Breast epithelium (tissue), 4 donors: ENCODE data around the gene SRCAP. TPM values are rescaled to one million over a fixed set of nuclear protein-coding genes. Genes with fewer than 3 reads are reported as not detected.

ENCODE experiments used
- DNase-seq, 2 donors: peaks; one replicate each; pipeline ENCODE4 v3.0.0-alpha.2; 2019; ENCODE audit warnings: low spot score in 2 of 2
- H3K27ac ChIP-seq, 2 donors: fragments of 200-600 bp; sonication (generic) in 1 of 2; one replicate each; pipeline ENCODE4 v1.5.1; 2016 to 2019; ENCODE audit warnings: mild to moderate bottlenecking in 1 of 2
- H3K27me3 ChIP-seq, 2 donors: fragments of 200-600 bp; sonication (generic) in 1 of 2; one replicate each; pipeline versions ENCODE4 v1.5.1 to v1.6.0; 2017 to 2019; ENCODE audit warnings: control low read depth in 1 of 2, mild to moderate bottlenecking in 1 of 2
- H3K36me3 ChIP-seq: fragments of 200-600 bp; one replicate; pipeline ENCODE4 v1.5.1; 2019
- H3K4me1 ChIP-seq, 2 donors: fragments of 200-600 bp; sonication (generic); one replicate each; pipeline ENCODE4 v1.5.1; 2016 to 2019; ENCODE audit warnings: control low read depth in 1 of 2
- H3K4me3 ChIP-seq, 3 donors: fragments of 200-600 bp; sonication (generic); 1 replicate in 2 of 3; 2 replicates in 1 of 3; pipeline ENCODE4 v1.5.1; 2016 to 2019; ENCODE audit warnings: mild to moderate bottlenecking in 3 of 3, moderate library complexity in 2 of 3
- H3K9me3 ChIP-seq, 2 donors: fragments of 200-600 bp; sonication (generic) in 1 of 2; one replicate each; pipeline ENCODE4 v1.5.1; 2016 to 2019; ENCODE audit warnings: control low read depth in 1 of 2
- CTCF ChIP-seq, 3 donors: fragments of 450-650 bp; IDR thresholded peaks; one replicate each; pipeline ENCODE4 v1.5.1; 2016 to 2017; ENCODE audit warnings: antibody characterized with exemption in 3 of 3, mild to moderate bottlenecking in 3 of 3, moderate library complexity in 3 of 3
- POLR2A ChIP-seq: fragments of 450-650 bp; IDR thresholded peaks from one replicate; pipeline ENCODE4 v1.6.1; 2016; ENCODE audit warnings: antibody characterized with exemption, mild to moderate bottlenecking, moderate library complexity
- POLR2AphosphoS5 ChIP-seq, 3 donors: sonication (generic); formaldehyde crosslinking; IDR thresholded peaks; one replicate each; pipeline ENCODE4 v1.6.1; 2017; ENCODE audit warnings: antibody characterized with exemption in 3 of 3
- intact Hi-C: fragments of 100-400 bp; cut with DNase I; formaldehyde crosslinking; loops from one replicate; pipeline ENCODE4 v1.15.1; 2023; ENCODE audit warnings: low total_unique reads
- total RNA-seq, 3 donors: library from RNA; depleted of rRNA; stranded (reverse); fragments of >200 nt; gene quantifications; one replicate each; pipeline ENCODE4 v1.1.0, GENCODE V29; 2016

The SRCAP gene
- total RNA-seq, 3 donors from 2014 or later: 19.0 to 24.9 (median 20.8) TPM

- Histone ChIP-seq H3K27me3 (no peaks in the 10 kb centered on the region), H3K4me1 (peaks cover 0 to 1% of the 10 kb centered on the region in 2 donors), H3K27ac (peak overlapping the region; percentile 91 to 93)
These were observed 47.0 kb upstream of the SRCAP start for GRCh38 chr16:30652005-30652296.

GRCh38 chr16:30652718-30653117 lies 46.3 kb upstream of the SRCAP start:
- H3K27me3 ChIP-seq: no peaks in the 10 kb centered on the region
- H3K4me1 ChIP-seq: peaks cover 0 to 5% of the 10 kb centered on the region in 2 donors
- H3K9me3 ChIP-seq: no peaks in the 10 kb centered on the region
- H3K36me3 ChIP-seq: no peaks in the 10 kb centered on the region
- H3K27ac ChIP-seq: peak overlapping the region; percentile 36
- H3K4me3 ChIP-seq: no peak overlapping the region
- intact Hi-C loops: no loop called here
- TF ChIP-seq POLR2A (no peak), CTCF (IDR thresholded peaks at IDR 0.05) (no peak), POLR2AphosphoS5 (IDR thresholded peaks at IDR 0.05) (no peak)
- no peak for DNase-seq

More at GRCh38 chr16:30652005-30652296, 47.0 kb upstream of the SRCAP start:
- no peaks in the 10 kb centered on the region for H3K9me3 ChIP-seq
- intact Hi-C loops: no loop called here
- H3K4me3 ChIP-seq: peak overlapping the region; percentile 74 to 88 (median 84)
- no peak for DNase-seq
- no peak for TF ChIP-seq POLR2A
- no peak for TF ChIP-seq CTCF (IDR thresholded peaks at IDR 0.05)
- no peak for TF ChIP-seq POLR2AphosphoS5 (IDR thresholded peaks at IDR 0.05)
- no peaks in the 10 kb centered on the region for H3K36me3 ChIP-seq

GRCh38 chr16:30654856-30655255 lies 44.1 kb upstream of the SRCAP start:
- DNase-seq: no peak
- Histone ChIP-seq H3K4me3 (no peak overlapping the region), H3K27ac (no peak overlapping the region), H3K36me3 (no peaks in the 10 kb centered on the region), H3K4me1 (peaks cover 0 to 5% of the 10 kb centered on the region in 2 donors), H3K27me3 (no peaks in the 10 kb centered on the region), H3K9me3 (no peaks in the 10 kb centered on the region)
- intact Hi-C loops: loop anchor here (1.0 kb wide), 1 partner anchor 40 kb away; no protein-coding TSS in a partner anchor
- TF ChIP-seq POLR2AphosphoS5 (IDR thresholded peaks at IDR 0.05) (no peak), POLR2A (no peak), CTCF (IDR thresholded peaks at IDR 0.05) (no peak)

GRCh38 chr16:30655815-30656347 lies 43.1 kb upstream of the SRCAP start:
- Histone ChIP-seq H3K4me1 (peaks cover under 1 to 8% of the 10 kb centered on the region in 2 donors), H3K27me3 (no peaks in the 10 kb centered on the region), H3K9me3 (no peaks in the 10 kb centered on the region), H3K36me3 (no peaks in the 10 kb centered on the region), H3K27ac (peak overlapping the region in 1 of 2 donors; percentile 13), H3K4me3 (no peak overlapping the region)
- TF ChIP-seq CTCF (IDR thresholded peaks at IDR 0.05) (no peak), POLR2AphosphoS5 (IDR thresholded peaks at IDR 0.05) (no peak), POLR2A (no peak)
- intact Hi-C loops: loop anchor here (1.0 kb wide), 1 partner anchor 39 kb away; no protein-coding TSS in a partner anchor
- no peak for DNase-seq

GRCh38 chr16:30656388-30656787 lies 42.6 kb upstream of the SRCAP start:
- H3K36me3 ChIP-seq: no peaks in the 10 kb centered on the region
- DNase-seq: no peak
- intact Hi-C loops: no loop called here
- H3K4me3 ChIP-seq: no peak overlapping the region
- peak overlapping the region; percentile 97 to 99 for H3K27ac ChIP-seq
- peaks cover 5 to 13% of the 10 kb centered on the region in 2 donors for H3K4me1 ChIP-seq
- no peaks in the 10 kb centered on the region for H3K27me3 ChIP-seq
- H3K9me3 ChIP-seq: no peaks in the 10 kb centered on the region
- no peak for TF ChIP-seq POLR2AphosphoS5 (IDR thresholded peaks at IDR 0.05)
- TF ChIP-seq CTCF (IDR thresholded peaks at IDR 0.05): no peak
- TF ChIP-seq POLR2A: no peak
